ENCODE results near the gene SBSN.

The SBSN gene

GRCh38 chr19:35509018-35509652 lies 19.0 kb downstream of the SBSN start:
- DNase-seq (ENCODE audit: low read depth in 2 of 3, low spot score in 2 of 3): no peak

GRCh38 chr19:35508129-35508528 lies 20.0 kb downstream of the SBSN start:
- DNase-seq (ENCODE audit: low read depth in 2 of 3, low spot score in 2 of 3): no peak

GRCh38 chr19:35507561-35507960 lies 20.6 kb downstream of the SBSN start:
- no peak for DNase-seq (ENCODE audit: low read depth in 2 of 3, low spot score in 2 of 3)

- no peak for DNase-seq (ENCODE audit: low read depth in 2 of 3, low spot score in 2 of 3)
These were observed 22.1 kb downstream of the SBSN start for GRCh38 chr19:35506011-35506410.

- DNase-seq (ENCODE audit: low read depth in 2 of 3, low spot score in 2 of 3): no peak
These were observed 25.4 kb downstream of the SBSN start for GRCh38 chr19:35502751-35503150.

GRCh38 chr19:35501684-35502083 lies 26.4 kb downstream of the SBSN start:
- no peak for DNase-seq (ENCODE audit: low read depth in 2 of 3, low spot score in 2 of 3)

GRCh38 chr19:35500611-35501010 lies 27.5 kb downstream of the SBSN start:
- no peak for DNase-seq (ENCODE audit: low read depth in 2 of 3, low spot score in 2 of 3)

GRCh38 chr19:35498984-35499527 lies 29.1 kb downstream of the SBSN start:
- DNase-seq (ENCODE audit: low read depth in 2 of 3, low spot score in 2 of 3): no peak

GRCh38 chr19:35498220-35498619 lies 29.9 kb downstream of the SBSN start:
- DNase-seq (ENCODE audit: low read depth in 2 of 3, low spot score in 2 of 3): no peak

- no peak for DNase-seq (ENCODE audit: low read depth in 2 of 3, low spot score in 2 of 3)
These were observed 30.7 kb downstream of the SBSN start for GRCh38 chr19:35497406-35497805.

GRCh38 chr19:35495107-35496064 lies 32.7 kb downstream of the SBSN start:
- DNase-seq (ENCODE audit: low read depth in 2 of 3, low spot score in 2 of 3): peak; percentile 38 to 58 (median 40)

- no peak for DNase-seq (ENCODE audit: low read depth in 2 of 3, low spot score in 2 of 3)
These were observed 34.1 kb downstream of the SBSN start for GRCh38 chr19:35493971-35494370.

- DNase-seq (ENCODE audit: low read depth in 2 of 3, low spot score in 2 of 3): no peak
These were observed 36.2 kb downstream of the SBSN start for GRCh38 chr19:35491836-35492360.

GRCh38 chr19:35490364-35490763 lies 37.7 kb downstream of the SBSN start, which contains the start of gene KRTDAP:
Gene KRTDAP, minus strand, starts transcription at chr19:35490464. Its CDS starts 22 bp downstream, at chr19:35490442.
- DNase-seq (ENCODE audit: low read depth in 2 of 3, low spot score in 2 of 3): no peak

GRCh38 chr19:35488677-35489076 lies 39.4 kb downstream of the SBSN start:
- no peak for DNase-seq (ENCODE audit: low read depth in 2 of 3, low spot score in 2 of 3)

- no peak for DNase-seq (ENCODE audit: low read depth in 2 of 3, low spot score in 2 of 3)
These were observed 40.4 kb downstream of the SBSN start for GRCh38 chr19:35487656-35488182.

GRCh38 chr19:35486268-35486708 lies 41.8 kb downstream of the SBSN start:
- DNase-seq (ENCODE audit: low read depth in 2 of 3, low spot score in 2 of 3): no peak

- DNase-seq (ENCODE audit: low read depth in 2 of 3, low spot score in 2 of 3): no peak
These were observed 43.7 kb downstream of the SBSN start for GRCh38 chr19:35484252-35485036.

GRCh38 chr19:35483089-35483488 lies 45.0 kb downstream of the SBSN start:
- no peak for DNase-seq (ENCODE audit: low read depth in 2 of 3, low spot score in 2 of 3)

GRCh38 chr19:35478794-35479677 lies 49.1 kb downstream of the SBSN start:
- no peak for DNase-seq (ENCODE audit: low read depth in 2 of 3, low spot score in 2 of 3)
